Measurements from ENCODE around the gene LCN10. TPM values are rescaled to one million over a fixed set of nuclear protein-coding genes. Genes with fewer than 3 reads are reported as not detected.

LCN10 gene
- total and polyA plus RNA-seq, 9 of the 15 experiments (the other 6 are each of a cell fraction or from before 2014, with no cell fraction given) = 0.10 to 0.21 (median 0.14) TPM; not detected in 6

GRCh38 chr9:136714096-136714892, 28.4 kb downstream of the LCN10 start:
- Histone ChIP-seq H3K27ac (ENCODE audit: extremely low read depth, low read depth, low read length) (no peak overlapping the region), H2AFZ (ENCODE audit: low read depth, low read length) (no peak overlapping the region), H3K36me3 (ENCODE audit: control insufficient read depth, insufficient read depth, low read length) (peaks cover 4% of the 10 kb centered on the region; the same call in 1 of the 3 replicates), H3K79me2 (ENCODE audit: control insufficient read depth, insufficient read depth, low read length) (peaks cover 12% of the 10 kb centered on the region), H3K4me3 (no peak overlapping the region), H3K9me1 (ENCODE audit: control insufficient read depth, insufficient read depth, low read length) (no peaks in the 10 kb centered on the region), H4K20me1 (replicated peaks; ENCODE audit: control insufficient read depth, insufficient read depth, low read length) (no peaks in the 10 kb centered on the region), H3K4me2 (ENCODE audit: insufficient read depth, low read length) (no peak overlapping the region), H3K27me3 (ENCODE audit: control insufficient read depth in 2 of 2, insufficient read depth in 2 of 2, low read length in 2 of 2) (no peaks in the 10 kb centered on the region), H3K9me3 (replicated peaks; ENCODE audit: control insufficient read depth, insufficient read depth, low read depth, low read length) (no peaks in the 10 kb centered on the region), H3K9ac (ENCODE audit: insufficient read depth in 1 of 2, low read depth in 2 of 2, low read length in 2 of 2) (peak overlapping the region in 1 of 2 experiments; percentile 94; a peak in 2 of 4 replicates), H3K4me1 (replicated peaks in 1 of 2; ENCODE audit: control insufficient read depth in 2 of 2, insufficient read depth in 2 of 2, low read length in 2 of 2) (peaks cover 10 to 70% of the 10 kb centered on the region in 2 experiments; a peak in 4 of 5 replicates)
- 74% methylated on average over 13 of the region's 17 CpGs for WGBS (ENCODE audit: insufficient coverage, low coverage, missing lambda C conversion rate)
- POLR2A ChIA-PET = interaction anchor here (0.7 to 3.2 kb wide), 3 partner anchors 8 to 13 kb away, joined by 3 to 44 read pairs (median 9); no protein-coding TSS in a partner anchor
- in situ Hi-C loops (cut with MboI) (no loop called here), intact Hi-C loops (cut with micrococcal nuclease) (no loop called here)
- CTCF ChIA-PET (ENCODE audit: low intra/inter-chr PET ratio) = no interaction called here
- no peak for DNase-seq (ENCODE audit: extremely low read depth in 1 of 4, low spot score in 3 of 4)
- BruUV-seq (replicated peaks) = no TSS peak
- ATAC-seq = no peak
- FAIRE-seq = no peak
- no peak for TF ChIP-seq ZKSCAN1 (IDR thresholded peaks at IDR 0.05; ENCODE audit: low read depth, low read length)
- no peak for TF ChIP-seq ZNF408 (CRISPR knock-in tag; IDR thresholded peaks at IDR 0.05; ENCODE audit: low read depth)
- TF ChIP-seq POLR2G (IDR thresholded peaks at IDR 0.05; ENCODE audit: low read depth, low read length) = peak; percentile 21; the same call in 1 of the 2 replicates
- no peak for TF ChIP-seq HIVEP1 (CRISPR knock-in tag; IDR thresholded peaks at IDR 0.05)
- TF ChIP-seq MTF1 (CRISPR knock-in tag; IDR thresholded peaks at IDR 0.05; ENCODE audit: borderline replicate concordance) = no peak
- TF ChIP-seq LCOR (CRISPR knock-in tag; IDR thresholded peaks at IDR 0.05) = no peak
- peak; percentile 83 for TF ChIP-seq ZNF121 (CRISPR knock-in tag; conservative IDR thresholded peaks at IDR 0.05)
- no peak for TF ChIP-seq ELK3 (CRISPR knock-in tag; IDR thresholded peaks at IDR 0.05)
- no peak for TF ChIP-seq SAFB2 (IDR thresholded peaks at IDR 0.05; ENCODE audit: borderline replicate concordance, low read depth, low read length, severe bottlenecking)
- TF ChIP-seq HINFP (tag; conservative IDR thresholded peaks at IDR 0.05; ENCODE audit: low read depth) = no peak
- TF ChIP-seq, protein P1, sequence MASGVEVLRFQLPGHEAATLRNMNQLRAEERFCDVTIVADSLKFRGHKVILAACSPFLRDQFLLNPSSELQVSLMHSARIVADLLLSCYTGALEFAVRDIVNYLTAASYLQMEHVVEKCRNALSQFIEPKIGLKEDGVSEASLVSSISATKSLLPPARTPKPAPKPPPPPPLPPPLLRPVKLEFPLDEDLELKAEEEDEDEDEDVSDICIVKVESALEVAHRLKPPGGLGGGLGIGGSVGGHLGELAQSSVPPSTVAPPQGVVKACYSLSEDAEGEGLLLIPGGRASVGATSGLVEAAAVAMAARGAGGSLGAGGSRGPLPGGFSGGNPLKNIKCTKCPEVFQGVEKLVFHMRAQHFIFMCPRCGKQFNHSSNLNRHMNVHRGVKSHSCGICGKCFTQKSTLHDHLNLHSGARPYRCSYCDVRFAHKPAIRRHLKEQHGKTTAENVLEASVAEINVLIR (CRISPR knock-in tag; IDR thresholded peaks at IDR 0.05) = no peak
